Fibroblast of skin of right quadriceps (primary cell): Measurements from ENCODE around the gene PRR30.

Experiments used
- DNase-seq: peaks from one replicate; pipeline ENCODE4 v3.0.0-alpha.2; 2013

Gene PRR30

DNA sequence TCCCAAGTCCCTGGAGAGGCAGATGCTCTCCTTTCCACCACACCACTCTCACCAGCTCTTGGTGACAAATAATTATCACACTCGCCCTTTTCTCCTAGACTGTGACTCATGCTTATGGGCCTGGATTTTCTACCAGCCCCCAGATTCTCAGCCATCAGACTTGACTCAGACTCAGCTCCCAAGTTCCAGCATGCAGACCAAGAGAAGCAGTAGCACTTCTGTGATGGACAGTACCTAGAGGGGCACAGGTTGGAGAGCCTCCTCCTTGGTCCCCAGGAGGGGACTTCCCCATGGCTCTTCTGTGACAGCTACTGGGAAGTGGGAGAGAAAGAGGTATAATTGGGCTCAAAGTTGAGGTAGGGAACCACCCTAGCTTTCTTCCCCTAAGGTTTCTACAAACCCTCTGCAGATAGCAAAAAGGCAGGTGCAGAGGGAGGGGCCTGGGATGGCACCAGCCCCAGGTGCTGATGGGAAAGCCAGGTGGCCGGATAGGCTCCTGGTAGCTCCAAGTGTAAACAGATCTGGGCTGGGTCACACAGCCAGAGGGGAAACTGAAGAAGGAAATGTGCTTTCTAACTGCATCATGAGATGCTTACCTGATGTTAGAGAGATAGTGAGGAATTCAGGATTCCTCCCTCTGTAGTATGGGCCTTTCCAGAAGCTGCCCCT lies 13.7 kb upstream of the PRR30 start:
- peak; percentile 18 for DNase-seq

- DNase-seq: no peak
Measured at GRCh38 chr2:27152102-27152795, 13.0 kb upstream of the PRR30 start.

DNA sequence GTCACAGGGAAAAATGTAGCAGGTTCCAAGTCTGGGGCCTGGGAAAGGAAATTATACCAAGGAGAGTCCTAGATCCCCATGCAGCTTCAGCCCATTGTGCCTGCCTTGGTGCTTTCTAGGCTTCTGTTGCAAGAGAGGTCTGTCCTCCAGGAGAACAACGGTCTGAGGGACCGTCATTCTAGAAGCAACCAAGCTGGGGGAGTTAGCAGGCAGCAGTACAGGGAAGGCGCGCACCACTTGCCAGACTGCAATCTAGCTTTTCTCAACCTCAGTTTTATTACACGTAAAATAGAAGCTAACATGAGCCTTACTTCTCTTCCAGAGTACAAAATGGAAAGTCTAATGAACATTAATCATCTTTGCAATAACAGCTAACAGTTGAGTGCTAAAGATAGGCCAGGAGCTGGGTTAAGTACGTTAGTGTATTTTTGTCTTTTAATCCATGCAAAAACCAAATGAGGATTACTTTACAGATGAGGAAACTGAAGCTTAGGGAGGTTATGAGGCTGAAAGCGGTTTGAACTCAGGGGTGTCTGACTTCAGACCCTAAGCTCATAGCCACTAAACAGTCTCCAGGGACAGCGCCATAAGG lies 11.5 kb upstream of the PRR30 start:
- no peak for DNase-seq

DNA sequence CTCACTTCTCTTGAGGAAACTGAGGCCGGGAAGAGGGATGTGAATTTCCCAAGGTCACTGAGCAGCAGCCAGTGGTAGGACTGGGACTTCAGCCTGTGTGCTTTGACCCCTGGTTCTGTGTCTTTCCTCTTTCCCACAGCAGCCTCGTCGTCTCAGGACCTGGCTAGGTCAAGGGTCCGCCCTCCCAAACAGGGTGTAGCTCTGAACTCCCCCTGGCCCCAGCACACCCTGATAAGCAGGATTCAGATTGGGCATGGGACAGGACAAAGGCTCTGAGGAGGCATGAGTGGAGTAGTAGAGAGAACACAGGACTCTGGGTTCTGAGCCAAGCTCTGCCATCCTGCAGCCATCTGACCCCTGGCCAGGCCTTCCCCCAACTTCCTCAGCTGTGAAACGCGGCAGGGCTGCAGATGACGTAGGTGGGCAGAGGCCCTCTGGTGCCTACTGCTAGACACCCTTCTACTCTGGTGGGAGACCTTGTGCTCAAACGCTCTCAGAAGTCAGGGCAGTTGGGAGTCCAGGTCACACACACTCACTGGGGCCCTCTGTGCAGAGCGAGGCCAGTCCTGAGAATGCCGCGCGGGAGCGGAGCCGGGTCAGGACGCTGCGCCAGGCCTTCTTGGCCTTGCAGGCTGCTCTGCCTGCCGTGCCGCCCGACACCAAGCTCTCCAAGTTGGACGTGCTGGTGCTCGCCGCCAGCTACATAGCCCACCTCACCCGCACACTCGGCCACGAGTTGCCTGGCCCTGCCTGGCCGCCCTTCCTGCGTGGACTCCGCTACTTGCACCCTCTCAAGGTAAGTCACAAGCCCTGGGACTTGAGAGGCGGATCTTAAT lies 10.6 kb upstream of the PRR30 start:
- no peak for DNase-seq

DNA sequence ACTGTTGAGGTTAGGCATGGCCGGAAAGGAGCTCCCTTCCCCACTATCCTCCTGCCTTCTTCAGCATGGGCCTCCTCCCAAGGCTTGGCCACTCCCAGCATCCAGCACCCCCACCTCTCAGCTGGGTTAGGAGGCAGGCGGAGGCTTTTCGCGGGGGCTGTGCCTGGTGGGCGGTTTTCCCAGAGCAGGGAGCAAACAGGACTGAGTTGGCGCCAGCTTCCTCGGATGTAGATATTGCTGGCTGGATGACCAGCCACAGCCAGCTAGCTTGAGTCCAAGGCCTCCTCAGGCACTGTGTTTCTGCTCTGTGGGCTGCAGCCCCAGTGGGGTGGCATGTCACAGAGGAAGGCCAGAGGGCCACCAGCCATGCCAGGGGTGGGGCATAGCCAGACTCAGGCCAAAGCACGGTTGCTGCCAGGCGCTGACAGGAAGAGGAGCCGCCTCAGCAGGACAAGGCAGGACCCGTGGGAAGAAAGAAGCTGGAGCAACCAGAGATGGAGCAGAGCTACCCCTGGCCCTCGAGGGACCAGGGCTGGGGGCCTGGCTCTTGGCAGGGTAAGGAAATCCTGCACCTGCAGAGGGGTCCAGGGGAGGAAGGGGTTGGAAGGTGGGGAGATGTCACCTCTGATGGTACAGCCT lies 9.7 kb upstream of the PRR30 start, which contains the start of gene TCF23:
Gene TCF23, plus strand, starts transcription at position 204 of the 639 bp plus-strand sequence. Its CDS starts 130 bp downstream, at position 334.
- no peak for DNase-seq

DNA sequence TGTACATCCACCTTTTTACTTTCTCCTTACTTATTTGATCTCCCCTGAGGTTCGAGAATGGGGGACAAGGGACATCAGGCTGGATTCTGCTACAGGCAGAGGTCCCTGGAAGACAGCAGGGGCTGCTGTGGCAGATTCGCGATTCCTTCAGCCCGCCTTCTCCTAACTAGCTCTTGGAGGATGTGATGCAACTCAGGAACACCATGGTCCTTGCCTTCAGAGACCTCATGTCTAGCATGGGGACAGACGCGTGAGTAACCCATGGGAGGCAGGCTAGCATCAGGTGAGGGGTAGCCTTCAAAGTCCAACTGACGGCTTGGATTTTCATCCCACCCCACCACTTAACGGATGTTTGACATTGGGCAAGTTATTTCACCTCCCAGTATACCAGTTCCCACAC lies 8.7 kb upstream of the PRR30 start:
- no peak for DNase-seq

DNA sequence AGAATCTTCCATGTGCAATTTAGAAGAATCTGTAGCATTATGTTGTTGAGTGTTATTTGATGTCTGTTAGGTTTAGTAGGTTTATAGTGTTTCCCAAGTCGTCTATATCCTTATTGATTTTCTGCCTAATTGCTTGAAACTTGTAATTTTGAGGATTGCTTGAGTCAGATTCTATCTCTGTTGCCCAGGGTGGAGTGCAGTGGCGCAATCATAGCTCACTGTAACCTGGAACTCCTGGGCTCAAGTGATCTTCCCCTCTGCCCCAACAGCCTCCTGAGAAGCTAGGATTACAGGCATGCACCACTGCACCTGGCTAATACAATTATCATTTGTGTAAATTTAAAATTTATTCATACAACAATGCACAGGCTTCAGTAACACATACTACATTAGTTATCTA lies 6.5 kb upstream of the PRR30 start:
- DNase-seq: no peak

DNA sequence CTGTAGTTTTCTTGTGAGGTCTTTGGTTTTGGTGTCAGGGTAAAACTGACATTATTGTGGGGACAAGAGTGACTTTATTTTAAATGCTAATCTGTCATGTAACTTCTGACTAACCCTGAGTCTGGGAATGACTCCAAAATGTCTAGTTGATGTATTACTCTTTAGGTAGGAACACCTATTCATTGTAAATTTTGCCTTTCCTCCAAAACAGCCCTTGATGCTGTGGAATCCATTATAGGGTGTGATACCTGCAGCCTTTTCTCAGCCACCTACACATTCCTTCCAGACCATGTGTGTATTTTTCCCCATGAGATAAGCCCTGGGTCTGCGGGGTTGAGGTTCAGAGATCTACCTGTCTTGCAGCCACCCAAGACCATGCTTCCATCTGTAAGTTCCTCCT lies 4.1 kb upstream of the PRR30 start:
- DNase-seq: no peak

DNA sequence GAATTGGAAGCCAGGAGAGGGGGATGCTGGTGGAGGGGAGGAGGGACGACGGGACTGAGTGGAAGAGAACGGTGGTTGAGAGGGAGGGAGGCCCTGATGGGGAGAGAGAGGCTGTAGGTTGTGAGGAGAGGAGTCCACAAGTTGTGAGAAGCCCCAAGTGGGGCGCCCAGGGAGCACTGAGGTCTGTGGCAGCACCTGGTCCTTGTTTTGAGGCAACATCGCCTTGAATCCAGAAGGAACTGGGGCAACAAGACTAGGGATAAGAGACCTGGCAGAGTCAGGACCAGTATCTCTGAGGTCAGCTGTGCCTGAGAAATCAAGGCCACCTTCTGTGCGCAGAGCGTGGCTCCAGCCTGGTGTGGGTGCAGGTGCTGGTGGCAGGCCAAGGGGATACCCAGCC lies 1.1 kb downstream of the PRR30 start:
- no peak for DNase-seq

- no peak for DNase-seq
Measured at GRCh38 chr2:27137322-27137935, 1.8 kb downstream of the PRR30 start.

GRCh38 chr2:27136751-27137150 lies 2.5 kb downstream of the PRR30 start:
- no peak for DNase-seq

DNA sequence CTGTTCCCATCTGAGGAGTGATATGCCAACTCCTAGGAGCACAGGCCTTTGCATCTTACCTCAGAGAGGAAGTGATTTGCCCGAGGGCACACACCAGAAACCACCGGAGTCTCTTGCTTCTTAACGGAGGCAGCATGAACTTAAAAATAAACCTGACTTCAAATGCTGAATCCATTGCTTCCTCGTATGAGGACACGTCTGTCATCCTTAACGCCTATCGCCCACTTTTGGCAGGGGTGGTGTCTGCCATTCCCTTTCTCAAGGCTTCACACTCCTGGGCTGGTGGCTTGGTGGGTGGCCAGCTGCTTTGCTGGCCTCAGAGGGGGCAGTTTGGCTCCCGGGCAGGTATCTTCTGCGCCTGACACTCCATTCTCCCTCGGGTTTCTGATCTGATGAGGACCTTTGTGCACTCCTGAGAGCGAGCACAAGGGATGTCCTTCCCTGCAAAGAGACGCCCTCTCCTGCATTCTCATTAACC lies 3.7 kb downstream of the PRR30 start:
- no peak for DNase-seq

- no peak for DNase-seq
Measured at GRCh38 chr2:27134781-27135477, 4.3 kb downstream of the PRR30 start.

DNA sequence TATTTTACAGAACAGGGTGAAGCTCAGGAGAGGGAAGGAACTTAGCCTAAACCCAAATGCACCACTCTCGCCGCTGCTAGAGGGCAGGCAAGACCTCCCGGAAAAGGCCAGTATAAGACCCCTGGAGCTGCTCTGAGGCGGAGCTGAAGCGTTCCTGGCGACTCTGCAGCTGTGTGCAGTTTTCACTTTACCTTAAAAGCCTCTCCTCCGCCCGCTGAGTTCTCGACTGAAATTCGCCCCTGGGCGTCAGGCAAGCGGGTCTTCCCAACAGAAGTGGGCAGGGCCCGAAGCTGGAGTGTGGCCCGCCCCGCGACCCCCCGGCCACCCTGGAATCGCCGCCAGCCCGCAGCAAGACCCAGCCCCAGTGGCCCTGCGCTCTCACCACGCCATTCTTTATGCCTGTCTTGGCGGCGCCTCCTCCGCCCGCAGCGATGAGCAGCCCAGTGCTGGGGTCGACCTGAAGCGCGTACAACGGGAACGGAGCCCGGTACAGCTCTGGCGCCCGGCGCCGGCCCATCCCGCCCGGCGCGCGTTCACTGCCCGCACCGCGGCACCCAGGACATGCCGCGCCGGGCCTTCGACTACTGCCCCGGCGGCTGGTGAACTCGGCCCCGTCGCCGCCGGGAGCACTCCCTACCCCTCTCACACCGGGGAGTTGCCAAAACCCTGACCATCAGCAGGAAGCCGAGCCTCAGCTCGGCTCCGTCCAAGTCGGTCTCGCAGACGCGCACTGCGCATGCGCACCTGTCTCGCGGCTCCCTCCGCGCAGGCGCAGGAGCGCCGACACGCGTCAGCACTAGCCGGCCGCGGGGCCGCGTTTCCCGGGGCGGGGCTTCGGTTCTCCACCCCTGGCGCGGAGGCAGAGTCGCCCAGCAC lies 5.1 kb downstream of the PRR30 start, which contains the start of gene PREB:
Gene PREB, minus strand, starts transcription at position 732 of the 876 bp plus-strand sequence. Its CDS starts 215 bp downstream, at position 517.
- DNase-seq: peak; percentile 95

DNA sequence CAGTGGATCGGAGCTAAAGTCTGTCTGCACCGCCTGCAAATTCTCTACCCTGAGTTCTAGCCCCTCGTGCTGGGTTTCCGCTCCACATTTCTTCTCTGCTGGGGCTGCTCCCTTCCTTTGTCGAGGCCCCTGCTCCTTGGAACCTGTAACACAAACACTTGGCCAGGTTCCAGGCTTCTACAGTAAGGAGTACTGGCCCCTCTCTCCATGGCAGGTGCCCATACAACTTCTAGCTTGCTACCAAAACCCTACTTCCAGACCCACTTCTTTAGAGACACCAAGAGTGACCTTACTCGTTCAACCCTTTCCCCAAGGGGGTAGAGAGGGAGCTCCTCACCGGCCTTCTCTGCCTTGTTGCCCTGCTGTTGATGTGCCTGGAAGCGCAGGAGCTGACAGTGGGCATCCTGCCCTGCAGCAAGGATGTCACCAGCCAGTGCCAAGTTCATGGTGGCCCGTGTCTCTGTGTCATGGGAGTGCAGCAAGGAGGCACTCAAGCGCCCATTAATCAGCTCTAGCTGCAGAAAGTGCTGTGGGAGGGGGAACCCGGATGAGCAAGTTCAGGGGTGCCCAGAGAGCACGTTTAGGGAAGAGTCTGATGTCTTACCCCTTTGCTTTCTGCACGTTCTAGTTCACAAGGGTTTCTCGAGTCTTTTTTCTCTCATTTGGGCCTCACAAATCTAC lies 5.9 kb downstream of the PRR30 start:
- DNase-seq: no peak

GRCh38 chr2:27131429-27131828 lies 7.8 kb downstream of the PRR30 start:
- DNase-seq: no peak

- DNase-seq: no peak
Measured at GRCh38 chr2:27130396-27130795, 8.8 kb downstream of the PRR30 start.

- no peak for DNase-seq
Measured at GRCh38 chr2:27128668-27129571, 10.3 kb downstream of the PRR30 start.
